Neuronal stem cell (in vitro differentiated cells): Measurements from ENCODE around the gene KLF7.

Experiments
- DNase-seq: peaks from one replicate; pipeline ENCODE4 v3.0.0-alpha.2; 2013; ENCODE audit warnings: low spot score
- H2AFZ ChIP-seq: one replicate; pipeline ENCODE4 v1.6.1; 2013; ENCODE audit warnings: mild to moderate bottlenecking, low read length, inconsistent platforms
- H2AK5ac ChIP-seq: 2 replicates; pipeline ENCODE4 v1.6.1; 2013; ENCODE audit warnings: low read depth, mild to moderate bottlenecking, inconsistent platforms, low read length, moderate library complexity, mixed read lengths
- H2BK120ac ChIP-seq: 2 replicates; pipeline ENCODE4 v1.6.1; 2013; ENCODE audit warnings: low read depth, mild to moderate bottlenecking, inconsistent platforms, low read length, moderate library complexity, mixed read lengths
- H2BK12ac ChIP-seq: one replicate; pipeline ENCODE4 v1.6.1; 2013; ENCODE audit warnings: low read length, inconsistent platforms
- H2BK15ac ChIP-seq: 2 replicates; pipeline ENCODE4 v1.6.1; 2013; ENCODE audit warnings: mild to moderate bottlenecking, low read length, inconsistent platforms, mixed read lengths
- H2BK5ac ChIP-seq: one replicate; pipeline ENCODE4 v1.6.1; 2013; ENCODE audit warnings: inconsistent platforms, mild to moderate bottlenecking, low read length, moderate library complexity
- H3K14ac ChIP-seq: one replicate; pipeline ENCODE4 v1.6.1; 2013; ENCODE audit warnings: low read length, inconsistent platforms
- H3K18ac ChIP-seq: 2 replicates; pipeline ENCODE4 v1.6.1; 2013; ENCODE audit warnings: low read length, inconsistent platforms
- H3K23ac ChIP-seq: 2 replicates; pipeline ENCODE4 v1.6.1; 2013; ENCODE audit warnings: low read depth, mild to moderate bottlenecking, mixed read lengths, low read length, inconsistent platforms; ENCODE audit not compliant: poor library complexity
- H3K27ac ChIP-seq: replicated peaks from 3 replicates; pipeline ENCODE4 v1.5.1; 2013; ENCODE audit warnings: low read length, inconsistent platforms
- H3K27me3 ChIP-seq, 3 experiments: 2 replicates each; pipeline ENCODE4 v1.6.1; 2013; ENCODE audit warnings: low read length in 3 of 3, mild to moderate bottlenecking in 2 of 3, inconsistent platforms in 1 of 3, low read depth in 1 of 3, mixed read lengths in 1 of 3, moderate library complexity in 1 of 3; ENCODE audit not compliant: control insufficient read depth in 3 of 3, insufficient read depth in 3 of 3
- H3K36me3 ChIP-seq, 2 donors: replicated peaks in 1 of 2; 2 replicates each; pipeline ENCODE4 v1.6.1; 2013; ENCODE audit warnings: low read length in 2 of 2; ENCODE audit not compliant: control insufficient read depth in 2 of 2, insufficient read depth in 2 of 2
- H3K4ac ChIP-seq: 2 replicates; pipeline ENCODE4 v1.6.1; 2013; ENCODE audit warnings: inconsistent platforms, mild to moderate bottlenecking, low read length, moderate library complexity
- H3K4me1 ChIP-seq, 2 donors: 1 replicate in 1 of 2; 2 replicates in 1 of 2; pipeline ENCODE4 v1.6.1; 2013; ENCODE audit warnings: low read length in 2 of 2, low read depth in 1 of 2; ENCODE audit not compliant: control insufficient read depth in 2 of 2, insufficient read depth in 1 of 2
- H3K4me2 ChIP-seq: one replicate; pipeline ENCODE4 v1.6.1; 2013; ENCODE audit warnings: mild to moderate bottlenecking, low read length, inconsistent platforms; ENCODE audit not compliant: insufficient read depth, poor library complexity, severe bottlenecking
- H3K4me3 ChIP-seq, 2 donors: 2 replicates each; pipeline ENCODE4 v1.5.1; 2013; ENCODE audit warnings: low read length in 2 of 2, mild to moderate bottlenecking in 2 of 2, inconsistent platforms in 1 of 2, moderate library complexity in 1 of 2
- H3K79me1 ChIP-seq: one replicate; pipeline ENCODE4 v1.6.1; 2013; ENCODE audit warnings: low read depth, mild to moderate bottlenecking, inconsistent platforms, low read length, moderate library complexity
- H3K9ac ChIP-seq: one replicate; pipeline ENCODE4 v1.6.1; 2013; ENCODE audit warnings: mild to moderate bottlenecking, low read depth, low read length, inconsistent platforms; ENCODE audit not compliant: poor library complexity
- H3K9me3 ChIP-seq, 2 donors: replicated peaks in 1 of 2; 2 replicates each; pipeline versions ENCODE3 to v1.6.1; 2013; ENCODE audit warnings: low read length in 2 of 2, mild to moderate bottlenecking in 2 of 2, inconsistent platforms in 1 of 2, low read depth in 1 of 2, mixed read lengths in 1 of 2, moderate library complexity in 1 of 2; ENCODE audit not compliant: control insufficient read depth in 2 of 2, insufficient read depth in 1 of 2
- H4K8ac ChIP-seq: one replicate; pipeline ENCODE4 v1.6.1; 2013; ENCODE audit warnings: low read depth, mild to moderate bottlenecking, inconsistent platforms, low read length, moderate library complexity
- H4K91ac ChIP-seq: one replicate; pipeline ENCODE4 v1.6.1; 2013; ENCODE audit warnings: low read length, low read depth, mild to moderate bottlenecking, inconsistent platforms; ENCODE audit not compliant: poor library complexity
- WGBS, 2 donors: extraction: QIAGEN DNeasy Blood & Tissue Kit; methylation state at CpG; one replicate each; pipeline ENCODE4 v1.1.7; 2013; ENCODE audit warnings: missing lambda C conversion rate in 2 of 2, mixed read lengths in 1 of 2; ENCODE audit not compliant: insufficient read length in 2 of 2, insufficient replicate concordance in 1 of 2; ENCODE audit errors: extremely low coverage in 2 of 2; 5-methylcytosine and 5-hydroxymethylcytosine counted together

KLF7 gene

DNA sequence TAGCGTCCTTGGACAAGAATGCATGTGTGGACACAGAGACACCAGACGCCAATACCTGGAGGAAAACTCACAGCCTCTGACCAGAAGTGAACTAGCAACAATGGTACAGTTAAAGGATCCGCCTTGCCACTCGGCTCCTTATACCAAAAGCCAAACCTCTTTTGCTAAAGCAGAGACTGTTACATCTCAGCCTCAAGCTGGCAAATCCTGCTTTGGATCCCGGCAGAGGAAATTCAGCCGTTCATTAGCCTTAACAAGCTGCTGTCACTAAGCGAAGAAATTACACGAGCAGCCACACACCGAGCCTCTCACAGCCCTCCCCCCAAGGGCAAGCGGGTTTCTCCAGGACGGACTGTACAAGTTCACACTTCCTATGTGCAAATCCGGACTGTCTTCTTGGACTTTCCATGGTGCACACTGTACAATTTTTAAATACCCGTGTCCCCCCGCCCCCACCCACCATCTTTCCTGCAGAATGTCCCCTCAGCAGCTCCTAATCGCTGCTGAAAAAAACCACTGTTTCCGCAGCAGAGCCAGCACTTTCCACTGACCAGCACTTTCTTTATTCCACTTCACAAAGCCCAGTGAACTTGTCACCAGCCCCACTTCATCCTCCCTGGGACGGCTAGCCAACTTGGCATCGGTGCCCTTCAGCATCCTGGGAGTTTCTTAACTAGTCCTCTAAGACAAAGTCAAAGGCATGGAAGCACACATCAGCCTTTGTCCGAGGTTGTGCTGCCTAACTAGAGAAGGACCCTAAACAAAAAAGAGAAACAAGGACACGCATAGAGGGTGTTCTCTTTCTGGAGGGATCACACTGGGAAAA lies 1.5 kb downstream of the KLF7 start:
- no peak for DNase-seq
- Histone ChIP-seq H3K79me1 (peaks cover 1% of the 10 kb centered on the region), H3K23ac (no peak overlapping the region), H2BK5ac (no peak overlapping the region), H3K4me1 (peaks cover 12 to 32% of the 10 kb centered on the region in 2 donors), H2BK12ac (no peak overlapping the region), H2AFZ (peak overlapping the region; percentile 3), H2BK120ac (no peak overlapping the region), H3K4ac (no peak overlapping the region), H3K18ac (no peak overlapping the region), H2AK5ac (no peak overlapping the region), H3K9me3 (no peaks in the 10 kb centered on the region), H2BK15ac (no peak overlapping the region), H3K4me3 (peak overlapping the region; percentile 67 to 72), H4K8ac (no peak overlapping the region), H3K4me2 (peak overlapping the region; percentile 92), H3K14ac (no peak overlapping the region), H3K9ac (no peak overlapping the region), H3K36me3 (no peaks in the 10 kb centered on the region), H4K91ac (no peak overlapping the region), H3K27ac (no peak overlapping the region), H3K27me3 (no peaks in the 10 kb centered on the region)
- WGBS, 2 donors = no CpG with 5 or more reads among the region's 20 CpGs

DNA sequence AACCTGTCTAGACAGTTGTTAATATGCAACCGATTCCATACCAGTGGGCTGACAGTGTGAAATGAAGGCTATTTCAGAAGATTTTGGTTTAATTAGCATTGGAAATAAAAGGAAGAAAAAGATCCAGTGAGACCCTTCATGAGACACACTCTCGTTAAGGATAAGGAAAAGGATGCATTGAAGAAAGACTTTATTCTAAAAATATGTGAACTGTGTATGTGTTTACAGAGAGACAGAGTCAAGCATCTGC lies 2.1 kb downstream of the KLF7 start:
- H3K4me1 ChIP-seq = peaks cover 12 to 32% of the 10 kb centered on the region in 2 donors
- no peak overlapping the region for H3K27ac ChIP-seq
- WGBS, 2 donors = no CpG with 5 or more reads among the region's 2 CpGs
- peak overlapping the region; percentile 67 to 72 for H3K4me3 ChIP-seq
- no peak overlapping the region for H3K18ac ChIP-seq
- H3K23ac ChIP-seq = no peak overlapping the region
- peaks cover 1% of the 10 kb centered on the region for H3K79me1 ChIP-seq
- DNase-seq = no peak
- no peak overlapping the region for H2BK15ac ChIP-seq
- no peak overlapping the region for H2BK5ac ChIP-seq
- no peak overlapping the region for H3K4ac ChIP-seq
- H3K27me3 ChIP-seq = no peaks in the 10 kb centered on the region
- H3K4me2 ChIP-seq = peak overlapping the region; percentile 92
- H2BK12ac ChIP-seq = no peak overlapping the region
- no peak overlapping the region for H4K8ac ChIP-seq
- H2AK5ac ChIP-seq = no peak overlapping the region
- no peak overlapping the region for H2AFZ ChIP-seq
- H3K9me3 ChIP-seq = no peaks in the 10 kb centered on the region
- no peaks in the 10 kb centered on the region for H3K36me3 ChIP-seq
- H4K91ac ChIP-seq = no peak overlapping the region
- H2BK120ac ChIP-seq = no peak overlapping the region
- H3K9ac ChIP-seq = no peak overlapping the region
- no peak overlapping the region for H3K14ac ChIP-seq

DNA sequence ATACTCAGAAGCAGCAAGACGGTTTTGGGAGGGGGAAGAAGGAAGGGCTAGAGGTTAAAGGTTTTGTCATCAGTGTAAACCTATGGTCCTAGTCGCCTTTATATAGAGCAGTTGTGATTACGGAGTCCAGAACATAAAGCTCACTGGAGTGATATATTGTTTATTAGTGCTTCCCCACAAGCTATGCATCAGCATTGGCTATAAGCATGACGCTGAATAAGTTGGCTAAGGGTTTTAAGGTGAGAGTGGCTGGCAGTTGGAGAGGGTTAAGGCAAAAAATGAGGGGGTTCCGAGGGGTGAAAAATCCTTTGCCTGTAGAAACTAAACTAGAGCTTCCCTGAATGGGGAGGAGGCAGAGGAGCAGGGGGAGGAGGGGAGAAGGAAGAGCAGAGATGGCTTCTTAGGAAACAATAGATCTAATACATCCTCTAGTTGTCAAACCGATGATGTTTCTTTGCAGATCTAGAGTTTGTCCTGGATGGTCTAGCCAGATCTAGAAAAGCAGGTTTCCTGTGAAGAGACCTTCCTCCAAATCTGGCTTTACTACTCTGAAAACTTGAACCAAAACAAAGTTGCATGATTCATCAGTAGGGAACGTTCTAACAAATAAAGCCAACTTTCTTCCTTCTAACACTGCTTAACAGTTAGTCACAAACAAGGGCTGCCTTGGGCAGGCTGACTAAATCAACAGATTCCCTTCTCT lies 2.5 kb downstream of the KLF7 start:
- no peak overlapping the region for H3K27ac ChIP-seq
- H2BK5ac ChIP-seq = no peak overlapping the region
- H3K4me2 ChIP-seq = peak overlapping the region; percentile 2
- no CpG with 5 or more reads among the region's 7 CpGs for WGBS, 2 donors
- no peak overlapping the region for H2BK15ac ChIP-seq
- H3K27me3 ChIP-seq = no peaks in the 10 kb centered on the region
- no peak overlapping the region for H3K4ac ChIP-seq
- no peaks in the 10 kb centered on the region for H3K36me3 ChIP-seq
- H3K4me1 ChIP-seq = peaks cover 12 to 30% of the 10 kb centered on the region in 2 donors
- peak overlapping the region in 1 of 2 donors; percentile 72 for H3K4me3 ChIP-seq
- no peak overlapping the region for H3K18ac ChIP-seq
- peak overlapping the region; percentile 0 for H2AFZ ChIP-seq
- H2BK120ac ChIP-seq = no peak overlapping the region
- no peak overlapping the region for H3K14ac ChIP-seq
- no peak overlapping the region for H3K23ac ChIP-seq
- H3K9me3 ChIP-seq = no peaks in the 10 kb centered on the region
- no peak for DNase-seq
- no peak overlapping the region for H3K9ac ChIP-seq
- H2AK5ac ChIP-seq = no peak overlapping the region
- H3K79me1 ChIP-seq = peaks cover 1% of the 10 kb centered on the region
- no peak overlapping the region for H4K8ac ChIP-seq
- H4K91ac ChIP-seq = no peak overlapping the region
- no peak overlapping the region for H2BK12ac ChIP-seq

DNA sequence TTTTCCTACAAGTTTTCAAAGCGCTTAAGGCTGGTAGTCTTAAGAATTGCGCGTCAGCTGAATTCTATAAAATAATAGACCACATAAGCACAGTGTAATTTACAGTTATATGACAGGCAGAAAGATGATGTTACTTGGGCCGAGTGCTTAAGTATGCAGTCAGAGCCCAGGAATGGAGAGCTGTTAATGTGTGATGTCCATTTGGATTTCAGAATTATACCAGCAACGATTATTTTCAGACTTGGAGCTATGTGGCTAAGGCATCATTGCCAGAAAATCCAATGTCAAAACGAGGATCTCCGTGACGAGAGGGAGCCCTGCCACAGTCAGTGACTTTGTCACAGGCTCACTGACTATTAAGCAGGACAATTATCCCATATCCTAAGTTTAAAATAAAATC lies 3.4 kb downstream of the KLF7 start:
- no peak overlapping the region for H2BK15ac ChIP-seq
- no peaks in the 10 kb centered on the region for H3K27me3 ChIP-seq
- no peak overlapping the region for H2AK5ac ChIP-seq
- no peak overlapping the region for H3K23ac ChIP-seq
- H4K8ac ChIP-seq = no peak overlapping the region
- H3K18ac ChIP-seq = no peak overlapping the region
- H3K4me2 ChIP-seq = no peak overlapping the region
- peaks cover 10 to 26% of the 10 kb centered on the region in 2 donors for H3K4me1 ChIP-seq
- no CpG with 5 or more reads among the region's 8 CpGs for WGBS, 2 donors
- H3K36me3 ChIP-seq = no peaks in the 10 kb centered on the region
- no peaks in the 10 kb centered on the region for H3K9me3 ChIP-seq
- no peak overlapping the region for H2AFZ ChIP-seq
- H3K27ac ChIP-seq = no peak overlapping the region
- no peak overlapping the region for H2BK5ac ChIP-seq
- H2BK12ac ChIP-seq = no peak overlapping the region
- peak overlapping the region in 1 of 2 donors; percentile 72 for H3K4me3 ChIP-seq
- H3K4ac ChIP-seq = no peak overlapping the region
- H3K14ac ChIP-seq = no peak overlapping the region
- H2BK120ac ChIP-seq = no peak overlapping the region
- no peak for DNase-seq
- peaks cover 1% of the 10 kb centered on the region for H3K79me1 ChIP-seq
- no peak overlapping the region for H3K9ac ChIP-seq
- no peak overlapping the region for H4K91ac ChIP-seq
